Putamen (tissue), 1 donor: Measurements from ENCODE around the gene FILIP1L.

ENCODE experiments used
- DNase-seq: peaks from one replicate; pipeline ENCODE4 v3.0.0-alpha.2; 2016; ENCODE audit warnings: low spot score

The FILIP1L gene

GRCh38 chr3:100042166-100042981 is 71.9 kb downstream of the FILIP1L start:
- no peak for DNase-seq

GRCh38 chr3:100041328-100041749 is 73.0 kb downstream of the FILIP1L start:
- no peak for DNase-seq

- DNase-seq = no peak
These were observed 73.7 kb downstream of the FILIP1L start for GRCh38 chr3:100040451-100041225.

GRCh38 chr3:100039075-100039474 is 75.2 kb downstream of the FILIP1L start:
- no peak for DNase-seq

GRCh38 chr3:100033903-100034471 is 80.3 kb downstream of the FILIP1L start:
- no peak for DNase-seq

- DNase-seq = no peak
These were observed 81.1 kb downstream of the FILIP1L start for GRCh38 chr3:100033184-100033583.

- DNase-seq = no peak
These were observed 82.1 kb downstream of the FILIP1L start for GRCh38 chr3:100032243-100032642.

GRCh38 chr3:100030914-100031425 is 83.3 kb downstream of the FILIP1L start:
- DNase-seq = no peak

- no peak for DNase-seq
These were observed 84.0 kb downstream of the FILIP1L start for GRCh38 chr3:100030346-100030745.

GRCh38 chr3:100029689-100030088 is 84.6 kb downstream of the FILIP1L start:
- no peak for DNase-seq

GRCh38 chr3:100029052-100029451 is 85.2 kb downstream of the FILIP1L start:
- no peak for DNase-seq

- no peak for DNase-seq
These were observed 87.0 kb downstream of the FILIP1L start for GRCh38 chr3:100027321-100027720.

GRCh38 chr3:100024520-100025303 is 89.6 kb downstream of the FILIP1L start:
- DNase-seq = no peak

GRCh38 chr3:100023595-100023994 is 90.7 kb downstream of the FILIP1L start:
- DNase-seq = no peak

GRCh38 chr3:100023150-100023549 is 91.2 kb downstream of the FILIP1L start:
- DNase-seq = no peak

- no peak for DNase-seq
These were observed 91.8 kb downstream of the FILIP1L start for GRCh38 chr3:100022506-100022905.

- DNase-seq = no peak
These were observed 93.2 kb downstream of the FILIP1L start for GRCh38 chr3:100020876-100021644.

- DNase-seq = no peak
These were observed 94.6 kb downstream of the FILIP1L start for GRCh38 chr3:100019719-100020118.

- no peak for DNase-seq
These were observed 95.5 kb downstream of the FILIP1L start for GRCh38 chr3:100018806-100019205.

- no peak for DNase-seq
These were observed 104.2 kb downstream of the FILIP1L start for GRCh38 chr3:100010087-100010417.
